Fibroblast of pulmonary artery (primary cell): ENCODE data around the gene PI16.

Experiments used
- DNase-seq: peaks from one replicate; pipeline ENCODE4 v3.0.0-alpha.2; 2010; ENCODE audit warnings: low read depth
- H3K4me3 ChIP-seq: replicated peaks from 2 replicates; pipeline ENCODE4 v1.5.1; 2011; ENCODE audit warnings: low read depth, mild to moderate bottlenecking, control low read depth, low read length, moderate library complexity
- TF ChIP-seq, protein P1 (sequence below): IDR thresholded peaks from 2 replicates; pipeline ENCODE4 v1.5.1; 2011; ENCODE audit warnings: mild to moderate bottlenecking, control low read depth, low read length, inconsistent platforms; ENCODE audit errors: missing control alignments

Gene PI16

DNA sequence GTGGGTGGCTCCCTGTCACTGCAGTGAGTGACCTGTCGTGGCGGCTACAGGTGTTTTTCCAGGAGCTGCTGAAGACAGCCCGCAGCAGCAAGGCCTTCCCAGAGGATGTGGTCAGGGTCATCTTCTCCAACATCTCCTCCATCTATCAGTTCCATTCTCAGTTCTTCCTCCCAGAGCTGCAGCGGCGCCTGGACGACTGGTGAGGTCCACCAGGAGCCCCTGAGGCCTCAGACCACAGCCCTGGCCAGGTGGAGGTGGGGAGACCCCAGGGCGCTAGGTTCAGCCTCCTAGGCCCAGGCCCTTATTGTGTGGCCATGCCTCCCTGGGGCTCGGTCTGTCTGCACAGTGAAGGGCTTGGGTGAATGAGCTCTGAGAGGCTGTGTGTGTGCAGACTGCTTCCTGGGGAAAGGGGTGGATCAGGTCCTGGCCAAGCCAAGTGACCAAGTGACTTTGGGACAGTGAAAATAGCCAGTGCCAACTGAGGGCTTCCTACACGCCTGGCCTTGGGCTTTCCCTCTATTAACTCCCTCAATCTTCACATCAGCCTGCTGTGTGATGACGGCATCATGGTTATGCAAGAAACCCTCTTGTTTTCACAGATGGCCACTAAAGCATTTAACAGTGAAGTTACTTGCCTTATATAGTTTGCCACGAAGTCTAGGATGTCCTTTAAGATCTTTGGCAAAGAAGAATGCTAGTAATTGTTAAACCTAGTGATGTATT, 57.3 kb downstream of the PI16 start:
- TF ChIP-seq, protein P1, sequence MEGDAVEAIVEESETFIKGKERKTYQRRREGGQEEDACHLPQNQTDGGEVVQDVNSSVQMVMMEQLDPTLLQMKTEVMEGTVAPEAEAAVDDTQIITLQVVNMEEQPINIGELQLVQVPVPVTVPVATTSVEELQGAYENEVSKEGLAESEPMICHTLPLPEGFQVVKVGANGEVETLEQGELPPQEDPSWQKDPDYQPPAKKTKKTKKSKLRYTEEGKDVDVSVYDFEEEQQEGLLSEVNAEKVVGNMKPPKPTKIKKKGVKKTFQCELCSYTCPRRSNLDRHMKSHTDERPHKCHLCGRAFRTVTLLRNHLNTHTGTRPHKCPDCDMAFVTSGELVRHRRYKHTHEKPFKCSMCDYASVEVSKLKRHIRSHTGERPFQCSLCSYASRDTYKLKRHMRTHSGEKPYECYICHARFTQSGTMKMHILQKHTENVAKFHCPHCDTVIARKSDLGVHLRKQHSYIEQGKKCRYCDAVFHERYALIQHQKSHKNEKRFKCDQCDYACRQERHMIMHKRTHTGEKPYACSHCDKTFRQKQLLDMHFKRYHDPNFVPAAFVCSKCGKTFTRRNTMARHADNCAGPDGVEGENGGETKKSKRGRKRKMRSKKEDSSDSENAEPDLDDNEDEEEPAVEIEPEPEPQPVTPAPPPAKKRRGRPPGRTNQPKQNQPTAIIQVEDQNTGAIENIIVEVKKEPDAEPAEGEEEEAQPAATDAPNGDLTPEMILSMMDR, result no peak
- DNase-seq, result peak; percentile 73
- H3K4me3 ChIP-seq, result no peak overlapping the region

DNA sequence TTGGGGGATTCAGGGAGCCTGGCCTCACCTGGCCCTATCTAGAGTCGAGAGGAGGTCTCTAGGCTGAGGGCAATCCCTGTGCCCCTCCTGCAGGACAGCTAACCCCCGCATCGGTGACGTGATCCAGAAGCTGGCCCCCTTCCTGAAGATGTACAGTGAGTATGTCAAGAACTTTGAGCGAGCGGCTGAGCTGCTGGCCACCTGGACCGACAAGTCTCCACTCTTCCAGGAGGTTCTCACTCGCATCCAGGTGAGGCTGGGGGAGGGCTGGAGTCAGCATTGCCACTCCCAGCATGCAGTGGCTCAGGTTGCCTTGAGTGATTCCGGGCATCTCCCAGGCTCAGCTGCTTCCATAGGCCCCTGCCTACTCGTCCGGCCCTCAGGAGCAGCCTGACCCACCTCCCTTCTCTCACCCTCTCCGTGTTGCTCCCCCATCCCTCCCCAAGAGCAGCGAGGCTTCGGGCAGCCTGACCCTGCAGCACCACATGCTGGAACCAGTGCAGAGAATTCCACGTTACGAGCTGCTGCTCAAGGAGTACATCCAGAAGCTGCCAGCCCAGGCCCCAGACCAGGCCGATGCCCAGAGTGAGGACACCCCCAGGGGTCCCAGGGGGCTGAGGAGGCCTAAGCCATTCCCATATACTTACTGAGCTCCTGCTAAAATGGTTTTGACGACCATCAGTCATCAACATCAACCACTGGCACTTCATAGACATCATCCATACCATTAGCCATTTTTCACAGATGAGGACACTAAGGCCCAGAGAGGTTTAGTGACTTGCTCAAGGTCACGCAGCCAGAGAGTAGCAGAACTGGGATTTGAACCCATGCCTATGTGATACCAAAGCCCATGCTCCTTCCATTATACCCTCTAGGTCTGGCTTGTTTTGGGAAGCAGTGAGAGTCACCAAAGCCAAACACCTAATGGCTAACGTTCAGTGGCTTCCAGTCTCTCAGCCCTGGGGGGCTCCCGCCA, 59.3 kb downstream of the PI16 start:
- H3K4me3 ChIP-seq, result no peak overlapping the region
- no peak for DNase-seq
- TF ChIP-seq, protein P1, result no peak
